Lower lobe of right lung (tissue), 2 donors: Measurements from ENCODE around the gene ADO. TPM values are rescaled to one million over a fixed set of nuclear protein-coding genes. Genes with fewer than 3 reads are reported as not detected.

Source experiments
- ATAC-seq, 2 donors: fragments of 200-7000 bp; cut with Tn5 transposase; one replicate each; pipeline ENCODE4 v1.9.1; 2020 to 2022; ENCODE audit warnings: mild to moderate bottlenecking in 2 of 2, moderate library complexity in 2 of 2
- DNase-seq: peaks from one replicate; pipeline ENCODE4 v3.0.0-alpha.2; 2020
- H3K27ac ChIP-seq: fragments of 200-600 bp; one replicate; pipeline ENCODE4 v1.8.0; 2022
- H3K27me3 ChIP-seq: fragments of 200-600 bp; one replicate; pipeline ENCODE4 v1.8.0; 2022; ENCODE audit warnings: low read depth
- H3K36me3 ChIP-seq: fragments of 200-600 bp; one replicate; pipeline ENCODE4 v1.8.0; 2022; ENCODE audit warnings: mild to moderate bottlenecking
- H3K4me1 ChIP-seq: fragments of 200-600 bp; one replicate; pipeline ENCODE4 v1.8.0; 2022
- H3K4me3 ChIP-seq: fragments of 200-600 bp; one replicate; pipeline ENCODE4 v1.8.0; 2022; ENCODE audit warnings: mild to moderate bottlenecking
- H3K9me3 ChIP-seq: fragments of 200-600 bp; one replicate; pipeline ENCODE4 v1.8.0; 2022
- CTCF ChIP-seq: fragments of 200-600 bp; IDR thresholded peaks from one replicate; pipeline ENCODE4 v1.8.0; 2022; ENCODE audit warnings: antibody characterized with exemption, mild to moderate bottlenecking
- intact Hi-C: fragments of 100-400 bp; cut with DNase I; formaldehyde crosslinking; loops from one replicate; pipeline ENCODE4 v1.11.0; 2022
- total RNA-seq: library from RNA; stranded (reverse); fragmentation: NEBNext Ultra II Directional; extraction: Animal tissue kit (Norgen Biotek cat#: 25700); gene quantifications from one replicate; pipeline ENCODE4 v1.2.1, GENCODE V29; 2021
- donor health status: DM: no; HTN: yes; CAD: no; lungs with severe emphysema.

Gene ADO
- total RNA-seq, 1 donor from 2014 or later: 16.3 TPM

GRCh38 chr10:62805231-62806099, 945 bp downstream of the ADO start:
- TF ChIP-seq CTCF: no peak
- Histone ChIP-seq H3K27ac (peak overlapping the region; percentile 93), H3K4me3 (peak overlapping the region; percentile 74), H3K4me1 (peaks cover 43% of the 10 kb centered on the region), H3K9me3 (no peaks in the 10 kb centered on the region), H3K27me3 (no peaks in the 10 kb centered on the region), H3K36me3 (peaks cover 12% of the 10 kb centered on the region)
- intact Hi-C loops: no loop called here
- DNase-seq (peak; percentile 71), ATAC-seq (peak; percentile 34 to 36)

GRCh38 chr10:62806251-62806650, 1.7 kb downstream of the ADO start:
- Histone ChIP-seq H3K4me3 (peak overlapping the region; percentile 74), H3K36me3 (peaks cover 12% of the 10 kb centered on the region), H3K27me3 (no peaks in the 10 kb centered on the region), H3K27ac (no peak overlapping the region), H3K9me3 (no peaks in the 10 kb centered on the region), H3K4me1 (peaks cover 43% of the 10 kb centered on the region)
- ATAC-seq (no peak), DNase-seq (no peak)
- intact Hi-C loops: no loop called here
- no peak for TF ChIP-seq CTCF

GRCh38 chr10:62810156-62810902, 5.8 kb downstream of the ADO start:
- H3K27ac ChIP-seq: no peak overlapping the region
- intact Hi-C loops: no loop called here
- no peak for TF ChIP-seq CTCF
- H3K27me3 ChIP-seq: peaks cover 24% of the 10 kb centered on the region
- no peaks in the 10 kb centered on the region for H3K9me3 ChIP-seq
- ATAC-seq (no peak), DNase-seq (no peak)
- H3K4me1 ChIP-seq: peaks cover 39% of the 10 kb centered on the region
- no peak overlapping the region for H3K4me3 ChIP-seq
- peaks cover 12% of the 10 kb centered on the region for H3K36me3 ChIP-seq

GRCh38 chr10:62811159-62811875, 6.8 kb downstream of the ADO start:
- no peaks in the 10 kb centered on the region for H3K9me3 ChIP-seq
- ATAC-seq (no peak), DNase-seq (no peak)
- H3K27ac ChIP-seq: no peak overlapping the region
- intact Hi-C loops: no loop called here
- no peak overlapping the region for H3K4me3 ChIP-seq
- H3K36me3 ChIP-seq: peaks cover 12% of the 10 kb centered on the region
- H3K4me1 ChIP-seq: peaks cover 39% of the 10 kb centered on the region
- peaks cover 29% of the 10 kb centered on the region for H3K27me3 ChIP-seq
- TF ChIP-seq CTCF: no peak

- Histone ChIP-seq H3K9me3 (no peaks in the 10 kb centered on the region), H3K27me3 (peaks cover 29% of the 10 kb centered on the region), H3K4me1 (peaks cover 31% of the 10 kb centered on the region), H3K27ac (no peak overlapping the region), H3K36me3 (peaks cover 12% of the 10 kb centered on the region), H3K4me3 (no peak overlapping the region)
- DNase-seq (no peak), ATAC-seq (no peak)
- intact Hi-C loops: no loop called here
- no peak for TF ChIP-seq CTCF
Observed at GRCh38 chr10:62812672-62813439, 8.3 kb downstream of the ADO start.
